ENCODE results near the gene ABTB1.

ABTB1 gene

GRCh38 chr3:127660621-127661251 is 12.0 kb upstream of the ABTB1 start:
- TF ChIP-seq YY1 (IDR thresholded peaks at IDR 0.05; ENCODE audit: low read depth): no peak
- TF ChIP-seq ZBTB7A (IDR thresholded peaks at IDR 0.05; ENCODE audit: low read depth): no peak
- no peak for TF ChIP-seq NFIC (IDR thresholded peaks at IDR 0.05)
- TF ChIP-seq TCF12 (IDR thresholded peaks at IDR 0.05; ENCODE audit: low read depth): no peak
- TF ChIP-seq CEBPB (IDR thresholded peaks at IDR 0.05): no peak
- no peak for TF ChIP-seq CREB1 (IDR thresholded peaks at IDR 0.05; ENCODE audit: low read depth)
- no peak for TF ChIP-seq EP300 (IDR thresholded peaks at IDR 0.05; ENCODE audit: borderline replicate concordance)
- no peak for TF ChIP-seq REST (IDR thresholded peaks at IDR 0.05; ENCODE audit: low read depth)
- no peak for TF ChIP-seq FOXM1 (IDR thresholded peaks at IDR 0.05; ENCODE audit: borderline replicate concordance, low read depth)

DNA sequence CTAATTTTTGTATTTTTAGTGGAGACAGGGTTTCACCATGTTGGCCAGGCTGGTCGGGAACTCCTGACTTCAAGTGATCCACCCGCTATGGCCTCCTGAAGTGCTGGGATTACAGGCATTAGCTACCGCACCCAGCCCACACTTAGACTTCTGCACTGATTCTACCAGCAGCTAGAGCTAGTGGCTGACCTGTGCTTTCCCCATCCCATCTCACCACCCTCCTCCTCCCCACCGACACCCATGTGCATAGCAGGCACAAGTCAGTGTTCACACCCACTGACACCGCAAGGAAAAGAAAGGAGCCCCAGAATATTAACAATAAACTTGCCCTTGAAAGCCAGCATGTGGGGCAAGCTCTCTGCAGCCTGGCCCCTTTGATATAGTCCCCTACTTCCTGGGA is 11.2 kb upstream of the ABTB1 start:
- no peak for TF ChIP-seq TEAD4 (IDR thresholded peaks at IDR 0.05)
- no peak for TF ChIP-seq CEBPB (IDR thresholded peaks at IDR 0.05)
- no peak for TF ChIP-seq CREB1 (IDR thresholded peaks at IDR 0.05; ENCODE audit: low read depth)
- TF ChIP-seq FOXM1 (IDR thresholded peaks at IDR 0.05; ENCODE audit: borderline replicate concordance, low read depth): no peak
- TF ChIP-seq MAX (IDR thresholded peaks at IDR 0.05): no peak
- no peak for TF ChIP-seq REST (IDR thresholded peaks at IDR 0.05; ENCODE audit: low read depth)
- TF ChIP-seq, protein P1, sequence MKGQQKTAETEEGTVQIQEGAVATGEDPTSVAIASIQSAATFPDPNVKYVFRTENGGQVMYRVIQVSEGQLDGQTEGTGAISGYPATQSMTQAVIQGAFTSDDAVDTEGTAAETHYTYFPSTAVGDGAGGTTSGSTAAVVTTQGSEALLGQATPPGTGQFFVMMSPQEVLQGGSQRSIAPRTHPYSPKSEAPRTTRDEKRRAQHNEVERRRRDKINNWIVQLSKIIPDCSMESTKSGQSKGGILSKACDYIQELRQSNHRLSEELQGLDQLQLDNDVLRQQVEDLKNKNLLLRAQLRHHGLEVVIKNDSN (IDR thresholded peaks at IDR 0.05): no peak
- no peak for TF ChIP-seq ZBTB7A (IDR thresholded peaks at IDR 0.05; ENCODE audit: low read depth)
- no peak for TF ChIP-seq YY1 (IDR thresholded peaks at IDR 0.05; ENCODE audit: low read depth)
- no peak for TF ChIP-seq TCF12 (IDR thresholded peaks at IDR 0.05; ENCODE audit: low read depth)
- no peak for TF ChIP-seq EGR1 (IDR thresholded peaks at IDR 0.05)
- no peak for TF ChIP-seq TAF1 (IDR thresholded peaks at IDR 0.05; ENCODE audit: low read depth)

DNA sequence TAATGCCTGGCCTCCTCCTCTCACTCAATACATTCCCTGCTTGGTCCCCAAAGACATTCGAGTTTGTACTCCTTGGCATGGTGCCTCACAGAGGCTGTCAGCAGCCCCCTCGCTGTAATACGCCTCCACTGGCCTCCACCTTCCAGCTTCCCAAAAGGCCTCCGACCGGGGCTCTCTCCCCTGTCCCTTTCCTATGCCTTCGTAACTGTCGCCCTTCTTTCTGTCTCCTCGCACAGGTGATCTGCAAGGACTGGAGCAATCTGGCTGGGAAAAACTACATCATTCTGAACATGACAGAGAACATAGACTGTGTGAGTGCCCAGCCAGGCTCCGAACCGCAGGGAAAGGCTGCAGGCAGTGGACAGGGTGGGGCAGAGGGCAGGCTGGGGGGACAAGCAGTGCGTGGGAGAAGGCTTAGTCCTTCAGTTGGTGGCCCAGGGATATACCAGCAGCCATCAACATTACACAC is 10.7 kb upstream of the ABTB1 start:
- TF ChIP-seq TCF12 (IDR thresholded peaks at IDR 0.05; ENCODE audit: low read depth) (no peak), EGR1 (IDR thresholded peaks at IDR 0.05) (no peak), EP300 (IDR thresholded peaks at IDR 0.05; ENCODE audit: borderline replicate concordance) (no peak), CREB1 (IDR thresholded peaks at IDR 0.05; ENCODE audit: low read depth) (no peak), FOXM1 (IDR thresholded peaks at IDR 0.05; ENCODE audit: borderline replicate concordance, low read depth) (no peak), CEBPB (IDR thresholded peaks at IDR 0.05) (no peak), TEAD4 (IDR thresholded peaks at IDR 0.05) (no peak), ZBTB7A (IDR thresholded peaks at IDR 0.05; ENCODE audit: low read depth) (no peak), TAF1 (IDR thresholded peaks at IDR 0.05; ENCODE audit: low read depth) (no peak)

DNA sequence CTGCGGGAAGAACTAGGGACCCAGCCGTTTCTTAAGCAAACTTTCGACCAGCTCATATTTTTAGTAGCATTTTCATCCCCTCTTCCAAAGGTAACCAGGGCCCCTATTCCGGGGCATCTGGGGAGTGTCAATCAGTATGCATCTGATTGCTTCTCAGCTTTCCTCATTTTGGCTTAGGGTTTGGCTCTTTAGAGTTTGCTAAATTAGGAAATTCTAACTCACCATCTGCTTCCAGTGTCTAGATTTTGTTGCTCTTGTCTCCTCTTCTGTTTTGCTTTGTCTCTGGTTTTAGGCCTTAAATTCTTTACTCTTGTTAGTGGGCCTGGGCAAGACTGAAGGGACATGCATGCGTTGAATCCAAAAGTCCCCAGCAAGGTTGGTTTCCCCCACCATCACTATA is 9.6 kb upstream of the ABTB1 start:
- no peak for TF ChIP-seq TEAD4 (IDR thresholded peaks at IDR 0.05)
- TF ChIP-seq REST (IDR thresholded peaks at IDR 0.05; ENCODE audit: low read depth): no peak
- no peak for TF ChIP-seq NFIC (IDR thresholded peaks at IDR 0.05)
- TF ChIP-seq, protein P1 (IDR thresholded peaks at IDR 0.05): no peak
- no peak for TF ChIP-seq TCF12 (IDR thresholded peaks at IDR 0.05; ENCODE audit: low read depth)
- no peak for TF ChIP-seq EGR1 (IDR thresholded peaks at IDR 0.05)
- TF ChIP-seq MAX (IDR thresholded peaks at IDR 0.05): no peak
- TF ChIP-seq EP300 (IDR thresholded peaks at IDR 0.05; ENCODE audit: borderline replicate concordance): no peak
- TF ChIP-seq CREB1 (IDR thresholded peaks at IDR 0.05; ENCODE audit: low read depth): no peak
- TF ChIP-seq FOXM1 (IDR thresholded peaks at IDR 0.05; ENCODE audit: borderline replicate concordance, low read depth): no peak
- no peak for TF ChIP-seq CEBPB (IDR thresholded peaks at IDR 0.05)
- TF ChIP-seq YY1 (IDR thresholded peaks at IDR 0.05; ENCODE audit: low read depth): no peak
- TF ChIP-seq TAF1 (IDR thresholded peaks at IDR 0.05; ENCODE audit: low read depth): no peak
- TF ChIP-seq RAD21 (IDR thresholded peaks at IDR 0.05; ENCODE audit: low read depth): no peak
- no peak for TF ChIP-seq ZBTB7A (IDR thresholded peaks at IDR 0.05; ENCODE audit: low read depth)
